PFSK-1 (cell line): ENCODE results near the gene MOXD1.

Experiments
- FOXP2 ChIP-seq: optimal IDR thresholded peaks from 2 replicates; pipeline ENCODE3; 2011; ENCODE audit warnings: borderline replicate concordance, control low read depth, inconsistent platforms; ENCODE audit not compliant: insufficient read depth; ENCODE audit errors: extremely low read length, extremely low read depth
- POLR2AphosphoS5 ChIP-seq: IDR thresholded peaks from 2 replicates; pipeline ENCODE4 v1.6.1; 2012; ENCODE audit warnings: low read depth, mild to moderate bottlenecking, control low read depth, low read length, moderate library complexity
- SIN3A ChIP-seq: IDR thresholded peaks from 2 replicates; pipeline ENCODE4 v1.6.1; 2012; ENCODE audit warnings: mild to moderate bottlenecking, low read length, moderate library complexity, borderline replicate concordance; ENCODE audit not compliant: insufficient read depth
- TAF1 ChIP-seq: IDR thresholded peaks from 2 replicates; pipeline ENCODE4 v1.6.1; 2012; ENCODE audit warnings: low read length, control low read depth, borderline replicate concordance; ENCODE audit not compliant: insufficient read depth
- TF ChIP-seq, protein P1 (sequence below), 2 experiments: IDR thresholded peaks; 2 replicates each; pipeline versions ENCODE4 v1.6.1 to v1.8.0; 2011 to 2012; ENCODE audit warnings: low read depth in 2 of 2, low read length in 2 of 2, control low read depth in 1 of 2, inconsistent platforms in 1 of 2, mild to moderate bottlenecking in 1 of 2, moderate library complexity in 1 of 2; ENCODE audit not compliant: insufficient read depth in 1 of 2

The MOXD1 gene

GRCh38 chr6:132279592-132280139 is 121.6 kb downstream of the MOXD1 start:
- TF ChIP-seq FOXP2 (no peak), TAF1 (no peak), SIN3A (no peak), POLR2AphosphoS5 (no peak)
- TF ChIP-seq, protein P1, sequence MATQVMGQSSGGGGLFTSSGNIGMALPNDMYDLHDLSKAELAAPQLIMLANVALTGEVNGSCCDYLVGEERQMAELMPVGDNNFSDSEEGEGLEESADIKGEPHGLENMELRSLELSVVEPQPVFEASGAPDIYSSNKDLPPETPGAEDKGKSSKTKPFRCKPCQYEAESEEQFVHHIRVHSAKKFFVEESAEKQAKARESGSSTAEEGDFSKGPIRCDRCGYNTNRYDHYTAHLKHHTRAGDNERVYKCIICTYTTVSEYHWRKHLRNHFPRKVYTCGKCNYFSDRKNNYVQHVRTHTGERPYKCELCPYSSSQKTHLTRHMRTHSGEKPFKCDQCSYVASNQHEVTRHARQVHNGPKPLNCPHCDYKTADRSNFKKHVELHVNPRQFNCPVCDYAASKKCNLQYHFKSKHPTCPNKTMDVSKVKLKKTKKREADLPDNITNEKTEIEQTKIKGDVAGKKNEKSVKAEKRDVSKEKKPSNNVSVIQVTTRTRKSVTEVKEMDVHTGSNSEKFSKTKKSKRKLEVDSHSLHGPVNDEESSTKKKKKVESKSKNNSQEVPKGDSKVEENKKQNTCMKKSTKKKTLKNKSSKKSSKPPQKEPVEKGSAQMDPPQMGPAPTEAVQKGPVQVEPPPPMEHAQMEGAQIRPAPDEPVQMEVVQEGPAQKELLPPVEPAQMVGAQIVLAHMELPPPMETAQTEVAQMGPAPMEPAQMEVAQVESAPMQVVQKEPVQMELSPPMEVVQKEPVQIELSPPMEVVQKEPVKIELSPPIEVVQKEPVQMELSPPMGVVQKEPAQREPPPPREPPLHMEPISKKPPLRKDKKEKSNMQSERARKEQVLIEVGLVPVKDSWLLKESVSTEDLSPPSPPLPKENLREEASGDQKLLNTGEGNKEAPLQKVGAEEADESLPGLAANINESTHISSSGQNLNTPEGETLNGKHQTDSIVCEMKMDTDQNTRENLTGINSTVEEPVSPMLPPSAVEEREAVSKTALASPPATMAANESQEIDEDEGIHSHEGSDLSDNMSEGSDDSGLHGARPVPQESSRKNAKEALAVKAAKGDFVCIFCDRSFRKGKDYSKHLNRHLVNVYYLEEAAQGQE (IDR thresholded peaks at IDR 0.05; ENCODE audit: insufficient read depth in 1 of 2, low read depth in 2 of 2, low read length in 2 of 2) = no peak

DNA sequence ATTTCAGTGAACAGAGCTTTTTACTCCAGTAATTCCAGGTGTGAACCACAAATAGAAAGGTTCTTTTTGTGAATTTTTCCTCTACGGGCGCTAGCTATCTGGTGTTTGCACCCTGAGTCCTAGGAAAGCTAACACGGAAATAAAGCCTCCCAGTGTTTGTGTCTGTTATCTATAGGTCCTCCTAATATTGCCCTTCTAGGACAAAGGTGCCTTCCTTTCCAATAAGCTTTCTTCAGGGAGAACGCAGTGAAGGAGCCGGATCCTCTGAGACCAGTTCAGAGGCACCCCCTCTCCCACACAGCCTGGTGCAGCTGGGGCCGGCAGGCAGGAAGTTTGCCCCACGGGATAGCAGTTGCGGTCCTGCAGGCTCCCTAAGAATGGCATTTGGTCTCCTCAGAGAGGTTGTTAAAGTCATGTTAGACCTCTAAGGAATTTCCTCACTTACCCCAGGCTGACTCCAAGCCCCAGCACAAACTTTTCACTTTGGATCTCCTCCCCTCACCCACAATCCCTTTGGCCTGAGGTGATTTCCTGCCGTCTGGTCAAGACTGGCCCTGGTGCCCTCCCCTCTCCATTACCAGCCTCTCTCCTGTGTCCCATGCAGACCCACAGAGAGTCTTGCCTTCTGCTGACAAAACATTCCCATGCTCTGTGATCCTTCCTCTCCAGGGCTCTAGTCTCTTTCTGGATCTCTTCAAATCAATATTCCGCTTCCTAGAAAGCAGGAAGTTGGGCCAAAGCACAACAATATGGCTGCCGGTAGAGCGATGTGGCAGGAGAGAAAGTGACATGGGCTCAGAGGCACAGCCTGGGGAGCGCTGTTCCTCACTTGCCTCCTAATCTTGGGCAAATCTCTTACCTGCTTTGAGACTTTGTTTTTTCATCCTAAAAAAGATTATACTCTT is 126.0 kb downstream of the MOXD1 start:
- TF ChIP-seq POLR2AphosphoS5 (no peak), TAF1 (no peak), SIN3A (no peak), FOXP2 (no peak)
- TF ChIP-seq, protein P1 (IDR thresholded peaks at IDR 0.05; ENCODE audit: insufficient read depth in 1 of 2, low read depth in 2 of 2, low read length in 2 of 2) = no peak

DNA sequence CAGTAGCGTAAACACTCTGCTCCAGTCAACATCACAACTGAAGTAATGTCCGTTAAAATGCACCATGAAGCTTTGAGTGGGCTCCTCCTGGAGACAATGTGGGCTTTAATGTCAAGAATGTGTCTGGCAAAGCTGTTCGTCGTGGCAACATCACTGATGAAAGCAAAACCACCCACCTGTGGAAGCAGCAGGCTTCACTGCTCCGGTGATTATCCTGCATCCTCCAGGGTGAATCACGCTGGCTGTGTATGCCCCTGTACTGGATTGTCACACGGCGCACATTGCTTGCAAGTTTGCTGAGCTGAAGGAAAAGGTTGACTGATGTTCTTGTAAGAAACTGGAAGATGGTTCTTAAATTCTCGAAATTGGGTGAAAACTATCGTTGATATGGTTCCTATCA is 128.5 kb downstream of the MOXD1 start:
- TF ChIP-seq FOXP2 (no peak), TAF1 (no peak), SIN3A (no peak), POLR2AphosphoS5 (no peak)
- TF ChIP-seq, protein P1 (IDR thresholded peaks at IDR 0.05; ENCODE audit: insufficient read depth in 1 of 2, low read depth in 2 of 2, low read length in 2 of 2) = no peak

DNA sequence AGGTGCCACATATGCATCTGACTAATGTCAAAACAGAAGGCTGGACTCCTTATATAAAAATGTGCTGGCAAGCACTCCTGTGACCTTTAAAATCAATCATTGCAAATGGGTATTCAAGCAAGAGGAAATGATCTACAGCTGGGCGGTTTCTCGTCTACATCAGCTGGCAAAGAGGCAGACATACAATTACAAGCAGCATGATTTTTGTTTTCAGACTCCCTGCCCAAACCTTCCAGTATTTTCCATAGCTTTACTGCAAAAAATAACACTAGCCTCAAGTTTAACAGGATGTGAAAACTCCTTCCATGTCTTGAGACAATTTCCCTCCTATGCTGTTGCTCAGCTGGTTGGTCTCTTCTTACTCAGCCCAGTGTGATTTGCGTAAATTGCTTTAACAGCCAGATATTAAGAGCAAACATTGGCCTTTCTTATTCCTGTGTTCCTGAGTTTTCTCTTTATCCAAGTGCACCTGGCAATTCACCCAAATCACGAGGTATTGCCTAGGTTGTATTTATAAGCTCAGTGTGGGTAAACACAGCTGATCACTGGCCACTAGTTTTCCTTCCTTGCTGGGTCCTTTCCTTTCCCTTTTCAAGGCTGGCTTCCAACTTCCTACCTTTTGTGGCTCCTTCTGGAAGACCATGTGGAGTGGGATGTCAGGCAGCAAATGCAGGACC is 130.4 kb downstream of the MOXD1 start:
- TF ChIP-seq TAF1 = no peak
- no peak for TF ChIP-seq POLR2AphosphoS5
- TF ChIP-seq SIN3A = no peak
- no peak for TF ChIP-seq FOXP2
- TF ChIP-seq, protein P1 (IDR thresholded peaks at IDR 0.05; ENCODE audit: insufficient read depth in 1 of 2, low read depth in 2 of 2, low read length in 2 of 2) = no peak
